ENCODE data around the gene C17orf50. TPM values are rescaled to one million over a fixed set of nuclear protein-coding genes. Genes with fewer than 3 reads are reported as not detected.

The C17orf50 gene
- total RNA-seq, 4 donors from 2014 or later = not detected

DNA sequence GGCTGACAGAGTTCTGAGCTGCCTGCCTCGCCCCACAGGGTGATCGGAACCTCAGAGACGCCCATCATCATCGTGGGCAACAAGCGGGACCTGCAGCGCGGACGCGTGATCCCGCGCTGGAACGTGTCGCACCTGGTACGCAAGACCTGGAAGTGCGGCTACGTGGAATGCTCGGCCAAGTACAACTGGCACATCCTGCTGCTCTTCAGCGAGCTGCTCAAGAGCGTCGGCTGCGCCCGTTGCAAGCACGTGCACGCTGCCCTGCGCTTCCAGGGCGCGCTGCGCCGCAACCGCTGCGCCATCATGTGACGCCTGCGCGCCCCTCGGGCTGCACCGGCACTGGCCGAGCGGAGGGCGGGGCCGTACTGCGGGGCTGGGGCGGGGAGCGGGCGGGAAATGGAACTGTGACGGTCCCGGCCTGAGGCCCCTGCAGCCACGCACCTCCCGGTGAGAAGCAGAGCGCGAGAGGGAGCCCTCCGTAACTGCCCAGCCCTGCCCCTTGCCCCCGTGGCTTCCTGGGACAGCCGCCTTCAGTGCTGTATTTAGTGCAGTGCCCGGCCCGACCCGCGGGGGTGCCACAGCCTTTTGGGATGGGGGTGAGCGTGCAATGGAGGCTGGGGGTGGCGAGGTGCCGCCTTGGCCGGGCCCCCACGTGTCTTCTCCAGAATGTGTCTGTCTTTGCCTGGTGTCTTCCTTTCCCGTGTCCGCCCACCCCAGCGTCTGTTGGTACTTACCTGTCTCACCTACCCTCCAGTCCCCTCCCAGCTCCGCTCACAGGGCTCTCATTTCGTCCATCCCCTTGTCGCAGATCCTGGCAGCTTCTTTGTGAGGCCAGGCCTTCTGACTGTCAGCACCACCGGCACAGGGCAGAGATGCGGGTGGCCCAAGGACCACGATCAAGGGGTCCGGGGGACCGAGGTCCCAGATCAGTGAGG is 19.4 kb upstream of the C17orf50 start:
- peak overlapping the region in 1 of 4 donors; percentile 19 for H3K4me3 ChIP-seq
- DNase-seq = no peak
- H3K27ac ChIP-seq = no peak overlapping the region
- 33% methylated on average over 3 to 55 of the region's 73 CpGs for WGBS, 2 donors (ENCODE audit: low coverage in 1 of 2)
- H3K9me3 ChIP-seq = no peaks in the 10 kb centered on the region
- H3K4me1 ChIP-seq = peaks cover 0 to 7% (median 5%) of the 10 kb centered on the region in 4 donors
- no peak for TF ChIP-seq POLR2AphosphoS5 (IDR thresholded peaks at IDR 0.05)
- TF ChIP-seq, protein P1, sequence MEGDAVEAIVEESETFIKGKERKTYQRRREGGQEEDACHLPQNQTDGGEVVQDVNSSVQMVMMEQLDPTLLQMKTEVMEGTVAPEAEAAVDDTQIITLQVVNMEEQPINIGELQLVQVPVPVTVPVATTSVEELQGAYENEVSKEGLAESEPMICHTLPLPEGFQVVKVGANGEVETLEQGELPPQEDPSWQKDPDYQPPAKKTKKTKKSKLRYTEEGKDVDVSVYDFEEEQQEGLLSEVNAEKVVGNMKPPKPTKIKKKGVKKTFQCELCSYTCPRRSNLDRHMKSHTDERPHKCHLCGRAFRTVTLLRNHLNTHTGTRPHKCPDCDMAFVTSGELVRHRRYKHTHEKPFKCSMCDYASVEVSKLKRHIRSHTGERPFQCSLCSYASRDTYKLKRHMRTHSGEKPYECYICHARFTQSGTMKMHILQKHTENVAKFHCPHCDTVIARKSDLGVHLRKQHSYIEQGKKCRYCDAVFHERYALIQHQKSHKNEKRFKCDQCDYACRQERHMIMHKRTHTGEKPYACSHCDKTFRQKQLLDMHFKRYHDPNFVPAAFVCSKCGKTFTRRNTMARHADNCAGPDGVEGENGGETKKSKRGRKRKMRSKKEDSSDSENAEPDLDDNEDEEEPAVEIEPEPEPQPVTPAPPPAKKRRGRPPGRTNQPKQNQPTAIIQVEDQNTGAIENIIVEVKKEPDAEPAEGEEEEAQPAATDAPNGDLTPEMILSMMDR (IDR thresholded peaks at IDR 0.05) = no peak
- TF ChIP-seq EP300 (IDR thresholded peaks at IDR 0.05; ENCODE audit: low read depth) = no peak
- TF ChIP-seq POLR2A (IDR thresholded peaks at IDR 0.05) = no peak
- intact Hi-C loops (cut with DNase I; ENCODE audit: low total_unique reads) (loop anchor here (10.0 kb wide), 2 partner anchors 46 to 126 kb away; no protein-coding TSS in a partner anchor), in situ Hi-C loops (cut with MboI; ENCODE audit: low pct_ligation_motif_present in 1 of 4, low pct_unique_long_range_greater_than_20kb in 1 of 4, low sequenced_read_pairs in 3 of 4) (loop anchor here (10.0 to 25.0 kb wide), 4 partner anchors 129 to 604 kb away; partner anchors contain the start of genes NLE1 (in 1 of the 4) and UNC45B (in 1 of the 4))
- no peaks in the 10 kb centered on the region for H3K36me3 ChIP-seq
- peaks cover 43% of the 10 kb centered on the region for H3K27me3 ChIP-seq

DNA sequence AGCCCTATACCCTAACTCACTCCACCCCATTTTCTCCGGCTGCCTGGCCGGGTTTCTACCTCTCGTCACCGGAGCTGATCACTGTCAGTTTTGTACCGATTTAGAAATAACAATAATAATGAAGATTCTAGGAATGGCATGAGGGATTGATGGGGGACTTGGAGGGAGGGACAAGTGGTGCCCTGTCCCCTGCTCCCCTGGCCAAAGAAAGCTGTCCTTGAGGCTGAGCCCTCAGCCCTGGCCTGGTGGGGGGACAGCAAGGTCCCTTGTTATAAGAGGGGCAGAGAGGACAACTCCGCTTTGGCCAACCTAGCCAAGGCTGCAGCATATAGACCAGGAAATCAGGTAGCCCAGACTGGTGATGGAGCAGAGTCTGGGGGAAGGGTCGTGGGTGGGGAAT is 18.2 kb upstream of the C17orf50 start:
- H3K27ac ChIP-seq = no peak overlapping the region

DNA sequence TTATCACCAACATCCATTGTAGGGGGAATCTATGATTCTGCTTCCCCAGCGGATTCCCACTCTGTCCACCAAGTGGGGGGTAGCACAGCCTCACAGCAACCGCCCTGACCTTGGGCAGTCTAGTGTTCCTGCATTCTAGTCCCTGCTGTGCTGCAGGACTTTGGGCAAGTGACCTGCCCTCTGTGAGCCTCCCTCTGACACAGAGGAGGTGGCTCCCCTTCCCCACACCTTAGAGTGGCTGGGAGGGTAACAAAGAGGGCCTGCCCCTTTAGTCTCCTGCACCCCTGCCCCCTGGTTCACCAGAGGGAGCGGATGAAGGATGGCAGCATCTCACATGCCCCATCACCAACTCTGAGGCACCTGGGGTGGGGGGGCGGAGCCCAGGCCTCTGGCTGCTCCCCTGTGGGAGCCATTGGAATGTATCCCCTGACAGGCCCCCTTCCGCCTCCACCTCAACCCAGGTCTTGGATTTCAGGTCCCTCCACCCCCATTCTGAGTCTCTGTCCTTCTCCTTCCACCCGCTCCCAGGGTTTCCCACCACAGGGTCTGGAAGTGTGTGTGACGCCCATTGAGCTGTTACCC is 17.7 kb upstream of the C17orf50 start:
- Histone ChIP-seq H3K27me3 (peaks cover 43% of the 10 kb centered on the region), H3K9me3 (no peaks in the 10 kb centered on the region), H3K36me3 (no peaks in the 10 kb centered on the region), H3K27ac (no peak overlapping the region), H3K4me1 (peaks cover 0 to 7% (median 5%) of the 10 kb centered on the region in 4 donors), H3K4me3 (no peak overlapping the region)
- no peak for TF ChIP-seq POLR2AphosphoS5 (IDR thresholded peaks at IDR 0.05)
- no peak for TF ChIP-seq POLR2A (IDR thresholded peaks at IDR 0.05)
- WGBS, 2 donors (ENCODE audit: low coverage in 1 of 2) = 67 to 80% methylated on average over 1 to 7 of the region's 7 CpGs
- intact Hi-C loops (cut with DNase I; ENCODE audit: low total_unique reads) (loop anchor here (10.0 kb wide), 2 partner anchors 48 to 128 kb away; no protein-coding TSS in a partner anchor), in situ Hi-C loops (cut with MboI; ENCODE audit: low pct_ligation_motif_present in 1 of 4, low pct_unique_long_range_greater_than_20kb in 1 of 4, low sequenced_read_pairs in 3 of 4) (loop anchor here (10.0 to 25.0 kb wide), 4 partner anchors 131 to 606 kb away; partner anchors contain the start of genes NLE1 (in 1 of the 4) and UNC45B (in 1 of the 4))
- DNase-seq = no peak

More for the DNA sequence above, 18.2 kb upstream of the C17orf50 start:
- no peak for TF ChIP-seq POLR2A (IDR thresholded peaks at IDR 0.05)
- no peak for TF ChIP-seq POLR2AphosphoS5 (IDR thresholded peaks at IDR 0.05)
- TF ChIP-seq EP300 (IDR thresholded peaks at IDR 0.05; ENCODE audit: low read depth) = no peak
- TF ChIP-seq, protein P1 (IDR thresholded peaks at IDR 0.05) = no peak
- peaks cover 0 to 7% (median 5%) of the 10 kb centered on the region in 4 donors for H3K4me1 ChIP-seq
- peaks cover 43% of the 10 kb centered on the region for H3K27me3 ChIP-seq
- H3K9me3 ChIP-seq = no peaks in the 10 kb centered on the region
- H3K4me3 ChIP-seq = no peak overlapping the region
- 71 to 79% methylated on average over 5 to 7 of the region's 7 CpGs for WGBS, 2 donors (ENCODE audit: low coverage in 1 of 2)
- in situ Hi-C loops (cut with MboI; ENCODE audit: low pct_ligation_motif_present in 1 of 4, low pct_unique_long_range_greater_than_20kb in 1 of 4, low sequenced_read_pairs in 3 of 4) = loop anchor here (10.0 to 25.0 kb wide), 4 partner anchors 130 to 605 kb away; partner anchors contain the start of genes NLE1 (in 1 of the 4) and UNC45B (in 1 of the 4)
- intact Hi-C loops (cut with DNase I; ENCODE audit: low total_unique reads) = loop anchor here (10.0 kb wide), 2 partner anchors 48 to 128 kb away; no protein-coding TSS in a partner anchor
- no peak for DNase-seq
- no peaks in the 10 kb centered on the region for H3K36me3 ChIP-seq

DNA sequence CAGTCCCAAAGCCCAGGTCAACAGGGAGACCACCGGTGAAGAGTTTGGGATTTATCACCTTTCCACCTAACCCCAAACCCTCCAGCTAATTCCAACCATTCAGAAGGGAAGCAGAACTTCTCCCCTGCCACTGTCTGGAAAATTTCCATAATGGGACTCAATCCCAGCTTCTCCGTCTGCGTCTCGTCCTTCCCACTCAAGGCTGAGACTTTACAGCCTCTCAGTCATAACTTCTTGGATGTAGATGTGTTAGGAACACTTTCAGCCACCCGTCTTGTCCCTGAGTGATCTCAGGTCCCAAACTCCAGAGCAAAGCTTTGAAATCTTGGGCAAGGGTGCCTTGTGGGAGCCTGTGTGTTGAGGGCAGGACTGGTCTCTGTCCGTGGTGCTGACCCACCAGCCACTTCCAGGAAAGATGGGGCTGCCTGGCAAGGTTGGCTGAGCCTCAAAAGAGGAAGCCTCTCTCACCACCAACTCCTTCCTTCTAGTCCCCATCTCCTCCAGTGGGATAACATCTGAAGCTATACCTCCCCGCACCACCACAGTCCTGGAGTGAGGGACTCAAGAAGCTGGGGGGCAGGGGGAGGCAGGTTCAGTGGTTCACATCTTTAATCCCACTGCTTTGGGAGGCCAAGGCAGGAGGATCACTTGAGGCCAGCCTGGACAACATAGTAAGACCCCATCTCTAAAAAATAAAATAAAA is 16.9 kb upstream of the C17orf50 start:
- Histone ChIP-seq H3K9me3 (no peaks in the 10 kb centered on the region), H3K27ac (no peak overlapping the region), H3K4me1 (peaks cover 0 to 7% (median 5%) of the 10 kb centered on the region in 4 donors), H3K36me3 (no peaks in the 10 kb centered on the region), H3K27me3 (peaks cover 48% of the 10 kb centered on the region), H3K4me3 (no peak overlapping the region)
- no peak for DNase-seq
- TF ChIP-seq, protein P1 (IDR thresholded peaks at IDR 0.05) = no peak
- TF ChIP-seq POLR2AphosphoS5 (IDR thresholded peaks at IDR 0.05) (no peak), POLR2A (IDR thresholded peaks at IDR 0.05) (no peak), EP300 (IDR thresholded peaks at IDR 0.05; ENCODE audit: low read depth) (no peak)
- 51 to 80% methylated on average over 1 to 7 of the region's 7 CpGs for WGBS, 2 donors (ENCODE audit: low coverage in 1 of 2)
- in situ Hi-C loops (cut with MboI; ENCODE audit: low pct_ligation_motif_present in 1 of 4, low pct_unique_long_range_greater_than_20kb in 1 of 4, low sequenced_read_pairs in 3 of 4) (loop anchor here (10.0 to 25.0 kb wide), 4 partner anchors 131 to 606 kb away; partner anchors contain the start of genes NLE1 (in 1 of the 4) and UNC45B (in 1 of the 4)), intact Hi-C loops (cut with DNase I; ENCODE audit: low total_unique reads) (loop anchor here (10.0 kb wide), 2 partner anchors 49 to 129 kb away; no protein-coding TSS in a partner anchor)
